Activated CD4-positive, alpha-beta T cell treated with anti-CD3 and anti-CD28 coated beads, Interleukin-2, amount 50 U/mL, for 24 hours (primary cell): Measurements from ENCODE around the gene DLEC1.
"Not testable (repeated sequence)": the region's sequence is repeated elsewhere in the genome, so short reads cannot be mapped to it uniquely, and the experiment has no call there.

Source experiments
- DNase-seq, 2 donors: peaks; one replicate each; pipeline ENCODE4 v3.0.0-alpha.2; 2020; ENCODE audit warnings: low read depth in 1 of 2, low spot score in 1 of 2

DLEC1 gene

GRCh38 chr3:38152609-38153008 lies 113.6 kb downstream of the DLEC1 start:
- DNase-seq = no peak

DNA sequence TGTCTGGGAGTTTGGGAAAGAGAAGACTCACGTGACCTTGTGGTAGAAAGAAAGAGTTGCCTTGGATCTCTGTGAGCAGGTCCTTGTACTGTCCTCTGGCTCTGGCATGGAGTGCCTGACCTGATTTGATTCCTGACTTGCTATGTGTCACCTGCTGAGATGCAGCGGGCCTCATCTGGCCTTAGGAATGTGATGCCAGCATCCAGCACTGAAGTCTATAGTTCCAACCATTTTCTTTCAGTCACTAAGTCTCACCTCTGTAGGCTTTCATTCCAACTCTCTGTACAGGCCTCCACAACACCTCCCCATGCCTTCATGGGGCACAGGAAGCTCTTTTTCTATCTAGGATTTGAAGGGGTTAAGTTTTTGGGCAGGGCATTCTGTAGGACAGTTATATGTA lies 114.2 kb downstream of the DLEC1 start:
- DNase-seq = no peak

DNA sequence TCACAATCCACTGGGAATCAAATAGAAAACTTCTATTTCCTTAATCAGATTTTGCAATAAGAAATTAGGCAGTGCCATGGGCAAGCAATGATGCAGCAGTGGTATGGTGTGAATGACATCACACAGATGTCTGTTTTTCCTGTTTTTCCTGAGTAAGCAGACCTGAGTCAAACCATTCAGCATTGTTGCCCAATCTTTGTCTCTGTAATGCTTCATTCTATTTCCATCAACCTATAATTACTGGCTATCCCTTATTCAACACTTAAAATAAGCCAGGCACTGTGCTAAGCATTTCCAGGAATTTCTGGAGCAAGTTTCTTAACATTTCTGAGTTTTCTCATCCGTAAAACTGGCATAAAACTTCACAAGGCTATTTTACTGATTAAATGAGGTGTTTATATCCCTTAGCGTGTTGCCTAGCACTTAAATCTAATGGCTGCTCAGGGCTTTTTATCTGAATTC lies 115.1 kb downstream of the DLEC1 start:
- DNase-seq = no peak

GRCh38 chr3:38154625-38155255 lies 115.7 kb downstream of the DLEC1 start:
- DNase-seq = no peak

DNA sequence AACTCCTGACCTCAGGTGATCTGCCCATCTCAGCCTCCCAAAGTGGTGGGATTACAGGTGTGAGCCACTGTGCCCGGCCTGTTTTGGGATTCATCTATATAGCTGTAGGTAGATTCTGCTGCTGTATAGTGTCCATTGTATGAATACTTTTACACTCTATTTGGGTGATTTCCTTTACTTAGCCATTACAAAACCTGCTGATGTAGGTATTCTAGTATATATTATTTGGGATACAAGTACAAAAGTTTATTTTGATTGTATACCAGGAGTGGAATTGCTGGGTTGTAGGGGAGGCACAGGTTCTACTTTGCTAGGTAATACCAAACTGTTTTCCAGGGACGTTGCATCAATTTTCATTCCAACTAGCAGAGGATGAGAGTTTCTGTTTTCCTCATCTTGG lies 116.8 kb downstream of the DLEC1 start:
- no peak for DNase-seq

DNA sequence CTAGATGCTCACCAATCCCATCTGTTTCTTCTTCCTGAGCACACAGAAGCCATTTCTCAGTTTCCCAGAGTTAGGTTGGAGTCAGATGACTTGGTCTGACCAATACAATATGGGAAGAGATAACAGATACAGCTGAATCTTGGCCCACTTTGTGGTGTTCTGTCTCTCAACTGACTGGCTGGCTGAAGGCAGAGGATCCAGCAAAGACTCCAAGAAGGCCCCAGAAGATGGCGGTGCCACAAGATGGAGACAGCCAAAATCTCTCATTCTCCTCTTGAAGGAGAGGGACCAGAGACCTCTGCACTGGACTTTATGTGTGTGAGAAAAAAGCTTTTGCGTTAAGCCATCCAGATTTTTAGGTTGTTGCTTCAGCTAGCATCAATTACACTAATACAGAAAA lies 118.1 kb downstream of the DLEC1 start:
- no peak for DNase-seq

GRCh38 chr3:38157595-38157994 lies 118.6 kb downstream of the DLEC1 start:
- DNase-seq = no peak

- no peak for DNase-seq
These were observed 119.5 kb downstream of the DLEC1 start for GRCh38 chr3:38158472-38158871.

GRCh38 chr3:38160704-38161103 lies 121.7 kb downstream of the DLEC1 start:
- not testable (repeated sequence) for DNase-seq

GRCh38 chr3:38163117-38163840 lies 124.3 kb downstream of the DLEC1 start:
- DNase-seq = no peak

- no peak for DNase-seq
These were observed 125.0 kb downstream of the DLEC1 start for GRCh38 chr3:38163841-38164642.

DNA sequence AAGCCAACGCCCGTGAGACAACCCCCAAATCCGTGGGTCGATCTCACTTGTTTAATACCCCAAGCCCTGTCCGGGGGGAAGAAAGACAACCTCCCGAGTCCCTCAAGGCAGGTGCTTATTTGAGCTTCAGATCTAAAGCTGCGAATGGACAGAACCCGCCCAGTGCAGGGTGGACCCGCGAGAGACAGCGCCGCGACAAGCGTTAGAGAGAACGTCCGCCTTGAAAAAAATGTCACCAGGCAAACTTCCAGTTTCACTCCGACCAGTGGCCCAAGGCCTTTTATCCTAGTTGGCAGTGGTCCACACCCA lies 125.6 kb downstream of the DLEC1 start:
- DNase-seq = no peak

DNA sequence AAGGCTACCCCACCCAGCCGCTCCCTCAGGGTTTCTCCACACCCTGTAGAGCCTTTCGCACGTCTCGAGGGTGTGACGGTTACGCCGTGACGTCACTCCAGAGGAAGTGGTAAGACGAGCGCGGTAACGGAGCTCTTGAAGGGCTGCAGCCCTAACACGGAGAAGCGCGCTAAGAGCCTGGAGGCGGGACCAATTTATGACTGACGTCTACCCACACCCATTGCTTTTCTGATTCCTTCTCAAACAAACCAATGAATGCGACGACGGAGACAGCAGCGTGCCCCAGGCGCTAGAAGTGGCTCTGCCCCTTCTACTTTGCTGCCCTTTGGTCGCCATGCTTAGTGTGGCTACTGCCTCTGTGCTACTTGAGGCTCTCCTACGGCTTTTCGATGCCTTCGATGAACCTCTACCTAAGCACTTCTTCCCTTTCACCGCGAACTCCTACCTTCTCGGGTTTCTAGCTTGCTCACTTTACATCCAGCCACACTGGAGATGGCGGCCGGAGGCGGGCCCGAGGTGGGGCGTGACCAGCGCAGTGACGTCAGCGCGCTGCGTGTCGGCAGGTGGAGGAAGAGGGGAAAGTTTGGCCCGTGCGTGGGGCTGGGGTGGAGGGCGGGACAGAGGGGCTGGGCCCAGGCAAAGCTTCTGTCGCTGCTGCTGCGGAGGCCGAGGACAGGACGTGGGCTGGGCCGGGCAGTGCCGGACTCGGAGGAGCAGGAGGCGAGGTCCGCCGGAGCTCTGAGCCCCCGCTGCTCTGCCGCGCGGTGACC lies 126.1 kb downstream of the DLEC1 start, which contains the start of gene OXSR1:
Gene OXSR1 (plus strand): TSS at position 586 of the 770 bp plus-strand sequence. CDS start 340 bp downstream, outside the sequence.
- peak; percentile 94 to 96 for DNase-seq

DNA sequence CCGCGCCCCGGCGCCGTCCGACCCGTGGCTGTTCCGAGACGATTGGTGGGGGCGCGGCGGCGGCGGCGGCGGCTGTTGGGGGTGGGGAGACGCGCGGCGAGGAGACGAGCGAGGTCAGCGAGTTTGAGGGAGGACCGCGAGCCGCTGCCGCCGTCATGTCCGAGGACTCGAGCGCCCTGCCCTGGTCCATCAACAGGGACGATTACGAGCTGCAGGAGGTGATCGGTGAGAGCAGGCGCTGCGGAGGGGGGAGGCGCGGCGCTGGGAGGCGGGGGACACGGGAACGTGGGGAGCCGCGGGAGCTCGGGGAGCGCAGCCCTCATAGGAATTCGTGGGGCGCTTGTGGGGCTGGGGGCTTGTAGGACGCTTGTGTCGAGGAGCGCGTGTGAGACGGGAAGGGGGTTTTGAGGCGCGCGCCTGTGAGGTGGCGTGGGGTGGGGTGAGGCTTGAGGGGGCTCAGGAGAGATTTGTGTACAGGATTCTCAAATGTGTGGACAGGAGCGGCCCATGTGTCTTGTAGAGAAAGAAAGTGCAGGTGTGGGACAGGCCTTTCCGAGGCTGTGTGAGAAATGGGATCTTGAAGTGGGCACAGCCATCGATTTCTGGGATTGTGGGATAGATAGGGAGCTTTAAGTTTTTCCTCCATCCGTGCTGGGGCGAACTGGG lies 126.8 kb downstream of the DLEC1 start:
- peak in 1 of 2 donors; percentile 8 for DNase-seq

DNA sequence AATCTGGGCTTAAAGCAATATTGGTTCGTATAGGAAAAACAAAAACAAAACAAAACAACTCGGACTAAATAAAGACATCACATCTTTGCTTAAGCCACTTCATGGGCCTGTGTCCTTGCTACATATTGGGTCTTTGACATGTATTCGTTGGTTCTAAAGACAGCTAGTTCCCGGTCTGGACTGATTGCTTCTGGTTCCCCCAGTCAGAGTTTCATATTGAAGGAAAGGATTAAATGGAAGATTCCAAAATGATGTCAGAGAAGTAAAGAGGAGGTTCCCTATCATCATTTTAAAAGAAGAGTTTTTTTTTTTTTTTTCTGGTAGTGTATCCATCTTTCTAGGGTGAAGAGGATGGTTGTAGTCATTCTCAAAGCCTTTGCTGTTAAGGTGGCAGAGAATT lies 128.6 kb downstream of the DLEC1 start:
- no peak for DNase-seq

- DNase-seq = no peak
These were observed 129.4 kb downstream of the DLEC1 start for GRCh38 chr3:38168151-38169026.

- no peak for DNase-seq
These were observed 130.0 kb downstream of the DLEC1 start for GRCh38 chr3:38169027-38169317.

GRCh38 chr3:38170722-38171121 lies 131.7 kb downstream of the DLEC1 start:
- no peak for DNase-seq

DNA sequence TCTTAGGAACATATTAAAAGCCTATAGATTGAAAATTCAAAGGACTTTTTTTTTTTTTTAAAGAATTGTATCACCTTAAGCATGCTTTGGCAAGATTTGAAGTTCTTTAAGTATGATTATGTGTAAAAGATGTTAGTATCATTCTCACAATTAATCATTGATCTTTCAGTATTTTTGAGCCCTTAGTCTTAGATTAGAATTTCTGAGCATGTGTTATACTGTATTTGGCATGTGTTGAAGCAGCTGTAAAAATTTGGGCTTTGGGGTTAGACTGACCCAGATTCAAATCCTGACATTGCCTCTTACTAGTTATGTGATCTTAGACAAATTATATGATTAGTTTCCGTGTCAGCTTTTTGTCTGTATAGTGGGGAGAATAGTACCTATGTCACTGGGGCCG lies 132.6 kb downstream of the DLEC1 start:
- no peak for DNase-seq
